Calu3 (cell line): ENCODE results near the gene MAPK7. TPM values are rescaled to one million over a fixed set of nuclear protein-coding genes. Genes with fewer than 3 reads are reported as not detected.

Source experiments
- BruUV-seq: library from RNA; stranded (reverse); fragments of 400-500 nt; replicated peaks from 2 replicates; lab custom pipeline; 2021; lab: Mats Ljungman, UMichigan
- CTCF ChIA-PET: fragments of 300-600 bp; sonication (Branson Sonifier 250); formaldehyde crosslinking; loops from one replicate; lab custom pipeline; 2022; ENCODE audit warnings: antibody characterized with exemption; lab: Charles Lee
- DNase-seq: peaks from one replicate; pipeline ENCODE4 v3.0.0; 2022
- H3K27ac Mint-ChIP-seq: one replicate; pipeline ENCODE4 v1.8.0; 2022; ENCODE audit warnings: mixed read lengths; ENCODE audit not compliant: unreplicated experiment
- H3K27me3 Mint-ChIP-seq: one replicate; pipeline ENCODE4 v1.8.0; 2022; ENCODE audit warnings: mixed read lengths; ENCODE audit not compliant: unreplicated experiment
- H3K36me3 Mint-ChIP-seq: one replicate; pipeline ENCODE4 v1.8.0; 2022; ENCODE audit warnings: mild to moderate bottlenecking, moderate library complexity, mixed read lengths; ENCODE audit not compliant: insufficient read depth, unreplicated experiment
- H3K4me1 Mint-ChIP-seq: one replicate; pipeline ENCODE4 v1.8.0; 2022; ENCODE audit warnings: mild to moderate bottlenecking, low read depth, mixed read lengths; ENCODE audit not compliant: unreplicated experiment
- H3K4me3 Mint-ChIP-seq: one replicate; pipeline ENCODE4 v1.8.0; 2022; ENCODE audit warnings: mild to moderate bottlenecking, low read depth, moderate library complexity, mixed read lengths; ENCODE audit not compliant: unreplicated experiment
- H3K9me3 Mint-ChIP-seq: one replicate; pipeline ENCODE4 v1.8.0; 2022; ENCODE audit warnings: low read depth, mixed read lengths; ENCODE audit not compliant: unreplicated experiment
- intact Hi-C: fragments of 100-400 bp; cut with micrococcal nuclease; formaldehyde crosslinking; loops from one replicate; pipeline ENCODE4 v1.10.0; 2022; ENCODE audit not compliant: unreplicated experiment
- total RNA-seq: library from RNA; stranded (reverse); gene quantifications from 2 replicates; pipeline ENCODE4 v1.2.3, GENCODE V29; 2022
- TF ChIP-seq, protein P1 (sequence below): fragments of 200-600 bp; IDR thresholded peaks from one replicate; pipeline ENCODE4 v1.8.0; 2022; ENCODE audit warnings: antibody characterized with exemption; ENCODE audit not compliant: unreplicated experiment

MAPK7 gene
- total RNA-seq, 1 experiment from 2014 or later: 15.0 TPM

DNA sequence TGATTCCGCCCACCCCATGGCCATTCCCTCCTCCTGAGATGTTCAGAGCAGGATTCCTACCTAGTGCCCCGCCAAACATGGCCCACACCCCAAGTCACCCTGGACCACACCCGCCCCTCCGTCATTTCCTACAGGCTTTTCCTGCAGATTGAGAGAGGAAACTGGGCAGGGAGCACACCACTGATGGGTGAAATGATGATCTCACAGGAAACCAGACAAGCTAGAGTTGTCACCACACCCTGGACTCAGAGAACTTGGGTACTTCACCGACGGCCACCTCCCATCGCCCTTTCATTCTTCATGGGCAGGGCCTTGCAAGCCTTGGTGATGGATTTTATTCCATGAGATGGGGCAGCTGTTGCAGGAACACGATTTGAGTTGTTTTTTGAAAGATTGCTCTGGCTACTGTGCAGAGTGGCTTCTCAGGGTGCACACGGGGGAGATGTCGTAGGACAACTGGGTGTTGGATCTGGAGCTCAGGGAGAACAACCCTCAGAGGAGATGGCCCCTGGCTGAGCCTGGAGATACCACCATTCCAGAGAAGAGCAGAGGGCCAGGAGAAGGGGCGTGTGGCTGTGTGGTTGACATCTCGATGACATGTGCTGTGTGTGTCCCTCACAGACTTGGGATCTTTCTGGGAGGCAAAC is 8.3 kb upstream of the MAPK7 start:
- Mint-ChIP-seq H3K4me1 (peaks cover 6% of the 10 kb centered on the region), H3K36me3 (peaks cover 8% of the 10 kb centered on the region), H3K9me3 (no peaks in the 10 kb centered on the region), H3K27me3 (no peaks in the 10 kb centered on the region), H3K4me3 (no peak overlapping the region), H3K27ac (no peak overlapping the region)
- intact Hi-C loops: loop anchor here (10.0 kb wide), 1 partner anchor 395 kb away; no protein-coding TSS in a partner anchor
- no peak for DNase-seq
- no TSS peak for BruUV-seq
- TF ChIP-seq, protein P1, sequence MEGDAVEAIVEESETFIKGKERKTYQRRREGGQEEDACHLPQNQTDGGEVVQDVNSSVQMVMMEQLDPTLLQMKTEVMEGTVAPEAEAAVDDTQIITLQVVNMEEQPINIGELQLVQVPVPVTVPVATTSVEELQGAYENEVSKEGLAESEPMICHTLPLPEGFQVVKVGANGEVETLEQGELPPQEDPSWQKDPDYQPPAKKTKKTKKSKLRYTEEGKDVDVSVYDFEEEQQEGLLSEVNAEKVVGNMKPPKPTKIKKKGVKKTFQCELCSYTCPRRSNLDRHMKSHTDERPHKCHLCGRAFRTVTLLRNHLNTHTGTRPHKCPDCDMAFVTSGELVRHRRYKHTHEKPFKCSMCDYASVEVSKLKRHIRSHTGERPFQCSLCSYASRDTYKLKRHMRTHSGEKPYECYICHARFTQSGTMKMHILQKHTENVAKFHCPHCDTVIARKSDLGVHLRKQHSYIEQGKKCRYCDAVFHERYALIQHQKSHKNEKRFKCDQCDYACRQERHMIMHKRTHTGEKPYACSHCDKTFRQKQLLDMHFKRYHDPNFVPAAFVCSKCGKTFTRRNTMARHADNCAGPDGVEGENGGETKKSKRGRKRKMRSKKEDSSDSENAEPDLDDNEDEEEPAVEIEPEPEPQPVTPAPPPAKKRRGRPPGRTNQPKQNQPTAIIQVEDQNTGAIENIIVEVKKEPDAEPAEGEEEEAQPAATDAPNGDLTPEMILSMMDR: no peak
- CTCF ChIA-PET: no interaction called here

DNA sequence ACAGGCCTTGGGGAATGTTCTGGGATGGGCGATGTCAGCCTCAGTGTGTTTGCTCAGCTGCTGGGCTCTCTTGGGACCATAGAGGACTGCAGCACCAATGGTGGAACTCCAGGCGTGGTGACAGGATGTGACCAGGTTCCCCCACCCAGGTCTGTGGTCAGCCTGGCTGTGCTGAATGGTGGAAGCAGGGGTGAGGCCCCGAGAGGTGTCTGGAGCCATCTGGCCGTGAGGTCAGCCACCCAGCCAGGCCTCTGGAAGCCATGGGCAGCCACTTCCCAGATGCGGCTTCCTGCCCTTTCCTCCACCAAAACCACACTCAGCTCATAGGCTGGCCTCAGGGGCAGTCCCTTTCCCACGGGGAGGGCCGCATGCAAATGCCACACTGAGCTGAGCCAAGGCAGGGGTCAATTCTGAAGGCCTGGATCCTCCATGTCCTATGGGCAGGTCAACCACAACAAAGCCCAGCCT is 7.8 kb upstream of the MAPK7 start:
- peaks cover 8% of the 10 kb centered on the region for H3K36me3 Mint-ChIP-seq
- BruUV-seq: no TSS peak
- H3K9me3 Mint-ChIP-seq: no peaks in the 10 kb centered on the region
- no peaks in the 10 kb centered on the region for H3K27me3 Mint-ChIP-seq
- TF ChIP-seq, protein P1: no peak
- no peak overlapping the region for H3K4me3 Mint-ChIP-seq
- no peak overlapping the region for H3K27ac Mint-ChIP-seq
- CTCF ChIA-PET: no interaction called here
- intact Hi-C loops: no loop called here
- H3K4me1 Mint-ChIP-seq: peaks cover 6% of the 10 kb centered on the region
- no peak for DNase-seq

DNA sequence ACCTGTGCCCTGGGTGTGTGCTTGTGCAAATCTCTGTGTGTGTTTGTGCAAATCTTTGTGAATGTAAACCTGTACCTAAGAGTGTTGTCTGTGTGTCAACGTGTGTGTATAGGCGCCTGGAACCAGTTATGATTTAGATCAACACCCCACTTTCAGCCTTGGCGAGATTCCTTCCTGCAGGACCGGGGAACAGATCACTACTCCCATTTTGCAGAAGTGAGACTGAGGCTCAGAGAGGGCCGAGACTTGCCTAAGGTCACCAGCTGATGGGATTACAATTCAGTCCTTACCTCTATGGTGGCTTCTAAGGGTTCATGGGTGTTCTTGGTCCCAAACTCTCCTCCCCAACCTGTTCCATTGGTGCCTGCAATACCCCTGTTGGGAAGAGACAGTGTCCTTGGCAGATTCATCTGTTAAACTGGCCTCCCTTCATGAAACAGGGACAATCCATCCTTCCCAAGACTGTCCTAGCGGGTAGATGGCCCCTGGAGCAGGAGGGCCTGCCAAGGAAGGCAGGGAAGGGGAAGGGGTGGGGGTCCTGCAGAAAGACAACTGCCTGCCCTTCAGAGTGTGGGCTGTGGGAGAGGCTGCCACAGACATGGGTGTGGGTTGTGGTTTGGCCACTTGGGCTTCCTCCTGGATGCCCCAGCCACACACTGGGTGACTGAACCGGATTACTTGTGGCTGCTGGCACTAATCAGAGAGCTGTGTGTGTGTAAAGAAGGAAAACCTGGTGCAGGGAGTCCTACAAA is 6.9 kb upstream of the MAPK7 start:
- Mint-ChIP-seq H3K36me3 (peaks cover 8% of the 10 kb centered on the region), H3K27ac (no peak overlapping the region), H3K4me3 (no peak overlapping the region), H3K4me1 (peaks cover 6% of the 10 kb centered on the region), H3K9me3 (no peaks in the 10 kb centered on the region), H3K27me3 (no peaks in the 10 kb centered on the region)
- BruUV-seq: no TSS peak
- no peak for DNase-seq
- intact Hi-C loops: no loop called here
- TF ChIP-seq, protein P1: no peak
- CTCF ChIA-PET: no interaction called here

DNA sequence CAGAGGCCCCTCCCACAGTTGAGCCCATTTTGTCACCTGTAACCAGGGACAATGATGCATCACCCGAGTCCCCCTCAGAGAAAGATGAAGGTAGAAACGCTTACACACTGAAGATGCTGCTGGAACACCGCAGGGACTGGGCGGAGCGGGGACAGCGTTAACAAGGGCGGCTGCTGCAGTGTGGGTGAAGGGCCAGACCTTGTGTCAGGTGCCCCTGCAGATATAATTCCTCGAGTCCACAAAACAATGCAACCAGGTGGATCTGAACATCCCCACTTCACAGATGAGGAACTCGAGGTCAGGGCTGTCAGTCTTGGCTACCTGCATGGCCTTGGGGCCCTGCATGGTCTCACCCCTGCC is 6.3 kb upstream of the MAPK7 start:
- no peak overlapping the region for H3K27ac Mint-ChIP-seq
- intact Hi-C loops: no loop called here
- H3K36me3 Mint-ChIP-seq: peaks cover 11% of the 10 kb centered on the region
- H3K4me3 Mint-ChIP-seq: no peak overlapping the region
- H3K4me1 Mint-ChIP-seq: peaks cover 6% of the 10 kb centered on the region
- H3K27me3 Mint-ChIP-seq: no peaks in the 10 kb centered on the region
- no peak for DNase-seq
- TF ChIP-seq, protein P1: no peak
- no TSS peak for BruUV-seq
- H3K9me3 Mint-ChIP-seq: no peaks in the 10 kb centered on the region
- CTCF ChIA-PET: no interaction called here
